Measurements from ENCODE around the gene PPFIBP2.

The PPFIBP2 gene

DNA sequence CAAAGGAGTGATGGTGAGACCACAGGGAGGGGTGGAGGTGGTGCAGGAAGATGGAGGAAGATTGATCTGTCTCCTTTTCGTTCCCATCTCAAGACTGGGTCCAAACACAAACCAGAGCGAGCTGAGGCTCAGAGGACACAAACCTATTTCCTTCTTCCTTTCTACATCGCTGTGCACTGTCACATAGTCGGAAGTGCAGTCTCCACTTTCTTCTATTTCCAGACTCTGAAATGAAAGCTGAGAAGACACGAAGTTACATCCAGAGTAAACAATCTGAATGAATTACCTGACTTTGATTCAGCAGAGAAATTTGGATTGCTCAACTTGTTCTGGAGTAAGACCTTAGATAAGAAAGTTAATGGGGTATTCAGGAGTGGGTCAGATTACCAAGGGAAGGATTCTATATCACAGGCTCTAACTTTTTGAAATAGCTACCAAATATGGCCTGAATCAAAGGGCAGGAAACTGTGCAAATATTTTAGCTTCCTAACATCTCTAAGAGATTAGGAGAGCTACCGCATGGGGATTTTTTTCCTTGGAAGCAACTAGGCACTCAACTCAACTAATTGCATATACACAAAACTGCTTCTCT, 178.1 kb downstream of the PPFIBP2 start:
- no peak overlapping the region for H3K4me3 ChIP-seq (ENCODE audit: low read depth, low read length)
- TF ChIP-seq CTCF (IDR thresholded peaks at IDR 0.05; ENCODE audit: low read depth, low read length) = no peak

- no peak for TF ChIP-seq CTCF (IDR thresholded peaks at IDR 0.05; ENCODE audit: low read depth, low read length)
- no peak overlapping the region for H3K4me3 ChIP-seq (ENCODE audit: low read depth, low read length)
Observed at GRCh38 chr11:7692426-7692825, 178.6 kb downstream of the PPFIBP2 start.

DNA sequence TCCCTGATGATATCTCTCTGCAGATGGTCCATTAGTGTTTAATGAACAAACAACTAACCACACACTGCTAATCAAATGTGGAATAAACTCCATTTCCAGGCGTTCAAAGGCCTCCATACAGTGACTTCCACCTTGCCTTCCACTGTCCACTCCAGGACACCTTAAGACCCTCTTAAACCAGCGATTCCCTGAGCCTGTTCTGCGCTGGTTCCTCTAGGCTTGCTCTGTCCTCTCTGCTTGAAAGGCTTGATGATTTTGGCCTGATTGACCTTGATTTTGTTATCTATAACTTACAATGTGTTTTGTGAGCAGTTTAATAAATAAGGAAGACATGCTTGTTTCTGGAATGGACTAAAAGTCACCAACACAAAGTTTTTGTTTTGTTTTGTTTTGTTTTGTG, 180.4 kb downstream of the PPFIBP2 start:
- TF ChIP-seq CTCF (IDR thresholded peaks at IDR 0.05; ENCODE audit: low read depth, low read length) = no peak
- peak overlapping the region; percentile 17; the same call in 1 of the 2 replicates for H3K4me3 ChIP-seq (ENCODE audit: low read depth, low read length)

GRCh38 chr11:7696424-7696823, 182.6 kb downstream of the PPFIBP2 start:
- no peak for TF ChIP-seq CTCF (IDR thresholded peaks at IDR 0.05; ENCODE audit: low read depth, low read length)
- no peak overlapping the region for H3K4me3 ChIP-seq (ENCODE audit: low read depth, low read length)

All from WI38 (cell line).